ENCODE results near the gene NDUFAF5. TPM values are rescaled to one million over a fixed set of nuclear protein-coding genes. Genes with fewer than 3 reads are reported as not detected.
"Not testable (repeated sequence)": the region's sequence is repeated elsewhere in the genome, so short reads cannot be mapped to it uniquely, and the experiment has no call there.

Gene NDUFAF5, protein sequence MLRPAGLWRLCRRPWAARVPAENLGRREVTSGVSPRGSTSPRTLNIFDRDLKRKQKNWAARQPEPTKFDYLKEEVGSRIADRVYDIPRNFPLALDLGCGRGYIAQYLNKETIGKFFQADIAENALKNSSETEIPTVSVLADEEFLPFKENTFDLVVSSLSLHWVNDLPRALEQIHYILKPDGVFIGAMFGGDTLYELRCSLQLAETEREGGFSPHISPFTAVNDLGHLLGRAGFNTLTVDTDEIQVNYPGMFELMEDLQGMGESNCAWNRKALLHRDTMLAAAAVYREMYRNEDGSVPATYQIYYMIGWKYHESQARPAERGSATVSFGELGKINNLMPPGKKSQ
- polyA plus RNA-seq (2013, experiment 1 of 2) = 26.2 TPM
- polyA plus RNA-seq (2013, experiment 2 of 2) = 25.4 TPM

DNA sequence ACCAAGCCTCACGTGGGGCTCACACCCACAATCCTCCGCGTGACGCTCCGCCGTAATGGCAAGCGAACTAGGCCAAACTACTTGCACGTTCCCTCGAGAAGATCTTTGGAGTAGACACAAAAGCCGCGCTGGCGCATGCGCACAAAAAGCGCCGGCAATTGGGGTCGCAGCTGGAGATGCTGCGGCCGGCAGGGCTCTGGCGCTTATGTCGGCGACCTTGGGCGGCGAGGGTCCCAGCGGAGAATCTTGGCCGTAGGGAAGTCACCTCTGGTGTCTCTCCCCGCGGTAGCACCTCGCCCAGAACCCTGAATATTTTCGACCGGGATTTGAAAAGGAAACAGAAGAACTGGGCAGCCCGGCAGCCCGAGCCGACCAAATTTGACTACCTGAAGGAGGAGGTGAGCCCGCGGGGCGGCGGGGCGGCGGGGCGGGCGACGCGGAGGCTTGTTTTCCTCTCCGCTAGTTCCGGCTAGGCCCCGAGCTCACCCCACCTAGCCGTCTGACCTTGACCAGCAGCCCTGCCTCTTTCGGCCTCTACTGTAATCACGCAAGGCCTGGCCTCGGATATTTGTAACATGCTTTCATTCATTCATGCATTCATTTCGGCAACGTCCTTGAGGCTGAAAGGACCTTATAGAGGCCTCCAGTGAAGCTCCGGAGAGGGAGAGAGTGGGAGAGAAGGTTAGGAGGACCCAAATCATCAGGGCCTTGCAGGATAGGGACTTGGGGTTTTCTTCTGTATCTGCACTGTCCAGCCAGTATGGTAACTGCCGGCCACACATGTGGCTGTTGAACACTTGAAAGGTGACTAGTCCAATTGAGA is at the start of gene NDUFAF5, which contains the start of gene ESF1:
Gene NDUFAF5 (plus strand): TSS at position 136 of the 823 bp plus-strand sequence. CDS start 41 bp downstream, at position 177.
Gene ESF1 (minus strand): TSS at position 27 of the 823 bp plus-strand sequence. CDS start 1,779 bp downstream, outside the sequence.
- H3K4me3 ChIP-seq (ENCODE audit: low read length) = peak within 1 kb of the TSS; percentile 88
- peaks cover 13% of the 10 kb centered on the region; the same call in 1 of the 2 replicates for H3K4me1 ChIP-seq (ENCODE audit: insufficient read depth, low read length)
- under 1% methylated on average over 54 of the region's 54 CpGs for WGBS
- H3K36me3 ChIP-seq (ENCODE audit: insufficient read depth, low read length) = peaks cover 67% of the 10 kb centered on the region
- H3K9me3 ChIP-seq (ENCODE audit: insufficient read depth, low read depth, low read length) = no peaks in the 10 kb centered on the region
- peak within 1 kb of the TSS; percentile 89 for H3K27ac ChIP-seq (ENCODE audit: low read depth, low read length)
- H3K27me3 ChIP-seq (ENCODE audit: insufficient read depth, low read length) = no peaks in the 10 kb centered on the region
- peak within 1 kb of the TSS; percentile 86 for H3K9ac ChIP-seq (ENCODE audit: low read depth, low read length)

DNA sequence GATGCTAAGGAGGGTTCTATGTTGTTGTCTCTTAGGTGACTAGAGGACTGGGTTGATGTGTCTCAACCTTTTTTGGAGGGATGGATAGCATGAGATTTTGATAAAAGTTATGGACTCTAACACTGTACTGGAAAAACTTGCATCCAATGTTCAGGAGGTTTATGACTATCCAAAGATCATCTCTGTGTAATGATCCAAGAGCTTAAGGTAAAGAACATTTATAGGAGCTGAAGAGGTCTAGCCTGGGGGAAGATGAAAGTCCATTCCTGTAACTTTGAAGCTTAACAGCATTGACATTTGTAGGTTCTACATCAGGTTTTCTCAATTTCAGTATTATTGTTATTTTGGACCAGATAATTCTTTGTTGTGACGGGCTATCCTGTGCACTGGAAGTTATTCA is 49.0 kb upstream of the NDUFAF5 start:
- 100% methylated on average over 1 of the region's 1 CpG for WGBS
- peaks cover 71% of the 10 kb centered on the region for H3K36me3 ChIP-seq (ENCODE audit: insufficient read depth, low read length)
- no peak overlapping the region for H3K27ac ChIP-seq (ENCODE audit: low read depth, low read length)
- no peaks in the 10 kb centered on the region for H3K4me1 ChIP-seq (ENCODE audit: insufficient read depth, low read length)
- no peaks in the 10 kb centered on the region for H3K27me3 ChIP-seq (ENCODE audit: insufficient read depth, low read length)
- H3K9ac ChIP-seq (ENCODE audit: low read depth, low read length) = no peak overlapping the region
- peaks cover 4% of the 10 kb centered on the region for H3K9me3 ChIP-seq (ENCODE audit: insufficient read depth, low read depth, low read length)
- H3K4me3 ChIP-seq (ENCODE audit: low read length) = no peak overlapping the region

DNA sequence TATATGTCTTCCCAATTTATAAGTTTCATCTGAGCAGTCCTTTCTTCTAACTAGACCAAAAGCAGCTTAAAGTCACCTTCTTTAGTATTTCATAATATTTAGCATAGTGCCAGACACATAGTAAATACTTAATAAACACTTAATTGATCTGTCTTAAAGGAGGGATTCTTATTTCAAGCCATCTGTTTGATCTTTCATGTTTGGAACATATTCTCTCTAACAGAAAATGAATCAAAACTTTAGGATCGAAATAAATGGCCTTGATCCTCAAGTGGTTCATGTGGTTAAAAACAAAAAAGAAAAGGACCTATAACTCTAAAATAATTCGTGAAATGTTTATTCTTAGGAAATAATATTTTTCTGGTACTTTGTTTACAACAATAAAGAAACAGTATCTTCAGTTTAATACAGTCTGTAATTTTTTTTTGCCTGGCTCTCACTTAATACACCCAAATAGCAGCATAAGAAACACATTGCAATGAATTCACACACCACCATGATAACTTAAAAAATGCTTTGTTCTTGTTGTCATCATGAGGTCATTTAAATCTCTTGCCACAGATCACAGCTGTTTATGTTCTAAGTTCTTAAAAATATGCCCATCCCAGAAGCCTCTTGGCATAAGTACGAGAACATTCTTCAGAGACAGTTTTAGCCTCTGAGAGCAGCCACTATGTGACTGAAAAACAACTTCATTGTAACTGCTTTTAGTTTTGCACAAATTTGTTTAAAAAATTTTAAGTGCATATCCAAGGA is 48.2 kb upstream of the NDUFAF5 start:
- peaks cover 12% of the 10 kb centered on the region for H3K9me3 ChIP-seq (ENCODE audit: insufficient read depth, low read depth, low read length)
- no peak overlapping the region for H3K9ac ChIP-seq (ENCODE audit: low read depth, low read length)
- H3K36me3 ChIP-seq (ENCODE audit: insufficient read depth, low read length) = peaks cover 73% of the 10 kb centered on the region
- H3K4me1 ChIP-seq (ENCODE audit: insufficient read depth, low read length) = no peaks in the 10 kb centered on the region
- no peak overlapping the region for H3K4me3 ChIP-seq (ENCODE audit: low read length)
- WGBS = 100% methylated on average over 2 of the region's 3 CpGs
- no peak overlapping the region for H3K27ac ChIP-seq (ENCODE audit: low read depth, low read length)
- H3K27me3 ChIP-seq (ENCODE audit: insufficient read depth, low read length) = no peaks in the 10 kb centered on the region

DNA sequence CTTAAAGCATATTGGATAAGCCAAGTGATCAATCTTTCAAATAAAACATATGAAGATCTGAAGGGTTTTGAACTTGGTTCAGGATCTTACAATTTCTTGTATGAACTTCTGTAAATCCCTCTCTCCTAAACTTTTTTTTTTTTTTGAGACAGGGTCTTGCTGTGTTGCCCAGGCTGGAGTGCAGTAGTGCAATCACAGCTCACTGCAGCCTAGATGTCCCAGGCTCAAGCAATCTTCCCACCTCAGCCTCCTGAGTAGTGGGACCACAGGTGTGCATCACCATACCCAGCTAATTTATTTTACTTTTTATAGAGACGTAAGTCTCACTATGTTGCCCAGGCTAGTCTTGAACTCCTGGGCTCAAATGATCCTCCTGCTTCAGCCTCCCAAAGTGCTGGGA is 46.6 kb upstream of the NDUFAF5 start:
- Histone ChIP-seq H3K9me3 (ENCODE audit: insufficient read depth, low read depth, low read length) (peaks cover 19% of the 10 kb centered on the region), H3K36me3 (ENCODE audit: insufficient read depth, low read length) (peaks cover 73% of the 10 kb centered on the region)
- not testable (repeated sequence) for H3K27me3 ChIP-seq (ENCODE audit: insufficient read depth, low read length); H3K9ac ChIP-seq (ENCODE audit: low read depth, low read length); H3K4me3 ChIP-seq (ENCODE audit: low read length); H3K4me1 ChIP-seq (ENCODE audit: insufficient read depth, low read length); H3K27ac ChIP-seq (ENCODE audit: low read depth, low read length)
- WGBS = 96% methylated on average over 1 of the region's 1 CpG

DNA sequence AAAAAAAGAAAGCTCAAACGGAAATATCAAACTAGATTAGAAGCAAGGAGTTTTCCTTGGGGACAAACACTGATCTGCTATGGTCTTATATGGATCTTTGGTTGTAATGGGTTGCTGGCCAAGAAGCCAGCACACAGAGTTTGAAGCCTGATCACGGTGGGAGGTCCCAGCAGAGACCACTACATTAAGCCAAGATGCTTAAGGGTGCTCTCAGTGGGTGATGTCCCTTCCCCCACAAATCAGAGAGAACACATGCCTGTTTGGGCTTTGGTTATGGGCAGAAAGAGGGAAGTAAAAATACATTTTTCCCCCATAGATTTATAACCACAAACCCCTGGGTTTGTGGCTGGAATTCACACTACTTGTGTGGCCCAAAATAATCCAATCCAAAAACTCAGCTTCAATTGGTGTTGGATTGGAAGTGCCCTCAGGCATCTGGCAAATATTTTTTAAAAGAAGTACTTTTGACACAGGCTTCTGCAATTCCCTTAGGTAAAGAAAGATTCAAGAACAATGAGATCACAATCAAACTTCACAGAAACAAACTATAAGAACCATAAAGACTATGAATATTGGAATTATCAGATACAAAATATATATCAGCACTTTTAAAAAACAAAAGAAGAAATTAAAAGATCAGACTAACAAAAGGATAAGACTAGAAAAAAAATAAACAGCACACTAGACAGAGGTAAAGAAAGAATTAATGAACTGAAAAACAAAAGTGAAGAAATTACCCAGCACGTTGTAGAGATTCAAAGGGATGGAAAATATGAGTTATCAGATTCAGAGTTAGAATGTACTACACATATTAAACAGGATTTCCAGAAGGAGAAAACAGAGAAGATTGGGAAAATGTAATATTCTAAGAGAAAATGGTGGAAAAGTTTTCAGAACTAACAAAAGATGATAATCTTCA is 44.8 kb upstream of the NDUFAF5 start:
- H3K27ac ChIP-seq (ENCODE audit: low read depth, low read length) = no peak overlapping the region
- peaks cover 73% of the 10 kb centered on the region for H3K36me3 ChIP-seq (ENCODE audit: insufficient read depth, low read length)

DNA sequence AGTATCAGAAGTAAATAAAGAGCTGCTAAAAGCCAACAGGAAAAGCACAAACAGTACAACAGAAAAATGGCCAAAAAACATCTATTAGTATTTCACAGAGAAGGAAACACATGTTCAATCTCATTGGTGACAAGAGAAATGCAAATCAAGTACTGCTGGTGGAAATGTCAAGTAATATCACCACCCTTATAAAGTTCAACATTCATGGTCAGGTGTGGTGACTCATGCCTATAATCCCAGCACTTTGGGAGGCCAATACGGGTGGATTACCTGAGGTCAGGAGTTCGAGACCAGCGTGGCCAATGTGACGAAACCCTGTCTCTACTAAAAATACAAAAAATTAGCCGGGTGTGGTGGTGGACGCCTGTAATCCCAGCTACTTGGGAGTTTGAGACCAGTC is 42.9 kb upstream of the NDUFAF5 start:
- peaks cover 19% of the 10 kb centered on the region for H3K9me3 ChIP-seq (ENCODE audit: insufficient read depth, low read depth, low read length)
- H3K36me3 ChIP-seq (ENCODE audit: insufficient read depth, low read length) = peaks cover 73% of the 10 kb centered on the region
- no peak overlapping the region for H3K27ac ChIP-seq (ENCODE audit: low read depth, low read length)

More for the DNA sequence above, 44.8 kb upstream of the NDUFAF5 start:
- Histone ChIP-seq H3K27me3 (ENCODE audit: insufficient read depth, low read length) (no peaks in the 10 kb centered on the region), H3K9ac (ENCODE audit: low read depth, low read length) (no peak overlapping the region), H3K9me3 (ENCODE audit: insufficient read depth, low read depth, low read length) (peaks cover 19% of the 10 kb centered on the region), H3K4me1 (ENCODE audit: insufficient read depth, low read length) (no peaks in the 10 kb centered on the region), H3K4me3 (ENCODE audit: low read length) (no peak overlapping the region)
- 91% methylated on average over 3 of the region's 3 CpGs for WGBS

DNA sequence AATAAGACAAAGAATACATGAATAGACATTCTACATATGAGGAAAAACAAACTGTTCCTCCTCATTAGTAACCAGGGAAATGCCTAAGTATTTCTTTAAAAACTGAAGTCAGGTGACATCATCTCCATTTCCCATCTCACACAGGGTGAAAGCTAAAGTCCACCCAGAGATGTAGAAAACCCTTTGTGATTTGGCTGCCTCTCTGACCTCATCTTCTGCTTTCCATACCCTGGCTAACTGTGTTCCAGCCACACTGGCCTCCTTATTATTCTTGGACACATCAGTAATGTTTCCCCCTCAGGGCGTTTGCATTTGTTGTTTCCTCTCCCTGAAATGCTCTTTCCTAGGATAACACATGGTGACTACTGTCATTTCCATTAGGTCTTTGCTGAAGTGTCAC is 40.5 kb upstream of the NDUFAF5 start:
- H3K9me3 ChIP-seq (ENCODE audit: insufficient read depth, low read depth, low read length) = peaks cover 19% of the 10 kb centered on the region
- H3K4me1 ChIP-seq (ENCODE audit: insufficient read depth, low read length) = no peaks in the 10 kb centered on the region
- H3K36me3 ChIP-seq (ENCODE audit: insufficient read depth, low read length) = peaks cover 74% of the 10 kb centered on the region
- 90% methylated on average over 1 of the region's 1 CpG for WGBS
- no peak overlapping the region for H3K9ac ChIP-seq (ENCODE audit: low read depth, low read length)
- H3K27ac ChIP-seq (ENCODE audit: low read depth, low read length) = no peak overlapping the region
- no peaks in the 10 kb centered on the region for H3K27me3 ChIP-seq (ENCODE audit: insufficient read depth, low read length)
- no peak overlapping the region for H3K4me3 ChIP-seq (ENCODE audit: low read length)

More for the DNA sequence above, 42.9 kb upstream of the NDUFAF5 start:
- Histone ChIP-seq H3K4me3 (ENCODE audit: low read length) (no peak overlapping the region), H3K9ac (ENCODE audit: low read depth, low read length) (no peak overlapping the region), H3K27me3 (ENCODE audit: insufficient read depth, low read length) (no peaks in the 10 kb centered on the region), H3K4me1 (ENCODE audit: insufficient read depth, low read length) (no peaks in the 10 kb centered on the region)
- 88% methylated on average over 6 of the region's 6 CpGs for WGBS

DNA sequence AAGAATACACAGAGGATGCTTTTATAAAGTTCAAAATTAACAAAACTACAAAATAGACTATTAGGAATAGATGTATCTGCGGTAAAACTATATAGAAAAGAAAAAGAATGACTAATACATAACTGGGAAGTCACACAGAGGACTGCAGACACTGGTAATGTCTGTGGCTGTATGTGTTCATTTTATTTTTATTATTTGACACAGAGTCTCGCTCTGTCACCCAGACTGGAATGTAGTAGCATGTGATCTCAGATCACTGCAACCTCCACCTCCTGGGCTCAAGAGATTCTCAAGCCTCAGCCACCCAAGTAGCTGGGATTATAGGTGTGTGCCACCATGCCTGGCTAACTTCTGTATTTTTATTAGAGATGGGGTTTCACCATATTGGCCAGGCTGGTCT is 39.0 kb upstream of the NDUFAF5 start:
- H3K27ac ChIP-seq (ENCODE audit: low read depth, low read length) = no peak overlapping the region
- no peak overlapping the region for H3K9ac ChIP-seq (ENCODE audit: low read depth, low read length)
- no peak overlapping the region for H3K4me3 ChIP-seq (ENCODE audit: low read length)
- peaks cover 74% of the 10 kb centered on the region for H3K36me3 ChIP-seq (ENCODE audit: insufficient read depth, low read length)
- H3K9me3 ChIP-seq (ENCODE audit: insufficient read depth, low read depth, low read length) = peaks cover 15% of the 10 kb centered on the region
- 56% methylated on average over 1 of the region's 2 CpGs for WGBS
- no peaks in the 10 kb centered on the region for H3K4me1 ChIP-seq (ENCODE audit: insufficient read depth, low read length)
- H3K27me3 ChIP-seq (ENCODE audit: insufficient read depth, low read length) = no peaks in the 10 kb centered on the region

DNA sequence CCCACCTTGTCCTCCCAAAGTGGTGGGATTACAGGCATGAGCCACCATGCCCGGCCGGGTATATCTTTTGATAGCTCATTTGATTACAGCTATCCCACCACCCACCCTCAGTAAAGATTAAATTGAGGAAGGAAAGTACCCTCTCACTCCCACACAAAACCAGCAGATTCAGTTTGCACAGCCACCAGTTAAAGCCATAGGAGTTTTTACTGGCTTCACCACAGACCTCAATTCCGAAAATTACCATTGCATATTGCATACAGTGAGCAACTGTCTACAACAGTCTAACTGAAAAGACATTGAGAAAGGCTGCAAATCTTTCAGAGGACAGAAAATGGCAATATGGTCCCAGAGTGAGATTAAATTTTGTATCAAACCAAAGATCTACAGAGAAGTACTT is 35.0 kb upstream of the NDUFAF5 start:
- Histone ChIP-seq H3K9me3 (ENCODE audit: insufficient read depth, low read depth, low read length) (no peaks in the 10 kb centered on the region), H3K36me3 (ENCODE audit: insufficient read depth, low read length) (peaks cover 70% of the 10 kb centered on the region), H3K4me3 (ENCODE audit: low read length) (no peak overlapping the region), H3K27me3 (ENCODE audit: insufficient read depth, low read length) (no peaks in the 10 kb centered on the region), H3K4me1 (ENCODE audit: insufficient read depth, low read length) (no peaks in the 10 kb centered on the region), H3K27ac (ENCODE audit: low read depth, low read length) (no peak overlapping the region), H3K9ac (ENCODE audit: low read depth, low read length) (no peak overlapping the region)
- WGBS = 93% methylated on average over 3 of the region's 3 CpGs

DNA sequence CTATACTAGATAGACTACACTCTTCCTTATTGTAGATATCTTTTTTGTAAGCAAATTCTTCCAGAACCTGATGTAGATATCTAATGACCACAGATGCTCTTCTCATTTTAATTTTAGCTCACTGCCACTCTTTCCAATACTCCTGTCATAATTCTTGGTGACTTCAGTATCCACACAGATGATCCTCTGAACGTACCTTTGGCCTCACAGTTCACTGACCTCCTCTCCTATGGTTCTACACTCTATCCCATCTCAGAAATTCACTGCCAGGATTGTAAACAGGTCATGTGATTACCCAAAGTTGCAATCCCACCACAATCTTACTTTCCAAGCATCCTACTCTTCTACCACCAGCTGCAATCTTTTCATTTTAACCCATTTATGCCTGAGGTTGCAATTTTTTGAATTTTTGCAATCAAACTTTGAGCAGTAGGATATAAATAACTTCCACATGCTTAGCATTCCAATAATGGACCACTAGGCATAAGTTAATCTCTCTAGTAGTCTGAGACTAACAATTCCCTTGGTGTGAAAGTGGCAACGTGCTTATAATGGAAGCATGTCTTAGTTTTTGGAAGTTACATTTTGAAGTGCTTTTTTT is 31.3 kb upstream of the NDUFAF5 start:
- H3K36me3 ChIP-seq (ENCODE audit: insufficient read depth, low read length) = peaks cover 87% of the 10 kb centered on the region
- no peaks in the 10 kb centered on the region for H3K4me1 ChIP-seq (ENCODE audit: insufficient read depth, low read length)
- H3K27ac ChIP-seq (ENCODE audit: low read depth, low read length) = no peak overlapping the region
- H3K4me3 ChIP-seq (ENCODE audit: low read length) = no peak overlapping the region
- H3K9me3 ChIP-seq (ENCODE audit: insufficient read depth, low read depth, low read length) = no peaks in the 10 kb centered on the region
- no peaks in the 10 kb centered on the region for H3K27me3 ChIP-seq (ENCODE audit: insufficient read depth, low read length)
- 89% methylated on average over 2 of the region's 2 CpGs for WGBS
- no peak overlapping the region for H3K9ac ChIP-seq (ENCODE audit: low read depth, low read length)
